Endothelial cell of umbilical vein (primary cell): Measurements from ENCODE around the gene TYRP1. TPM values are rescaled to one million over a fixed set of nuclear protein-coding genes. Genes with fewer than 3 reads are reported as not detected.

ENCODE experiments used
- BruUV-seq: library from RNA; stranded (reverse); fragments of 400-500 nt; replicated peaks from 2 replicates; lab custom pipeline; 2021; lab: Mats Ljungman, UMichigan
- CTCF ChIA-PET: fragments of 300-600, 350-600 bp; sonication (Branson Sonifier 250); formaldehyde crosslinking; loops from one replicate; lab custom pipeline; 2021; ENCODE audit warnings: antibody characterized with exemption, inconsistent platforms; lab: Charles Lee
- POLR2A ChIA-PET: fragments of 300-600, 350-600 bp; sonication (Branson Sonifier 250); formaldehyde crosslinking; loops from one replicate; lab custom pipeline; 2021; ENCODE audit warnings: antibody characterized with exemption, inconsistent platforms; lab: Charles Lee
- DNase-seq: peaks from one replicate; pipeline ENCODE4 v3.0.0-alpha.2; 2011; ENCODE audit warnings: low read depth, low spot score
- FAIRE-seq: peaks from 2 replicates; lab custom pipeline; 2011; peaks lifted over from hg19 to GRCh38; lab: Jason Lieb, UNC
- H2AFZ ChIP-seq: 2 replicates; pipeline ENCODE4 v1.6.0; 2012; ENCODE audit warnings: low read depth, low read length, control low read depth, inconsistent platforms
- H3K27ac ChIP-seq: 2 replicates; pipeline ENCODE4 v1.5.1; 2011; ENCODE audit warnings: low read depth, mild to moderate bottlenecking, control low read depth, low read length, moderate library complexity; ENCODE audit not compliant: insufficient read depth
- H3K27me3 ChIP-seq, 2 experiments: 2 replicates each; pipeline versions ENCODE4 v1.6.0 to v1.6.1; 2011; ENCODE audit warnings: low read length in 2 of 2, mixed read lengths in 1 of 2; ENCODE audit not compliant: control insufficient read depth in 2 of 2, insufficient read depth in 2 of 2
- H3K36me3 ChIP-seq, 2 experiments: 2 replicates in 1 of 2; 3 replicates in 1 of 2; pipeline ENCODE4 v1.5.1; 2011; ENCODE audit warnings: low read length in 2 of 2, mild to moderate bottlenecking in 1 of 2, moderate library complexity in 1 of 2; ENCODE audit not compliant: control insufficient read depth in 2 of 2, insufficient read depth in 2 of 2; ENCODE audit errors: extremely low read depth in 1 of 2
- H3K4me1 ChIP-seq: 3 replicates; pipeline ENCODE4 v1.5.1; 2011; ENCODE audit warnings: mild to moderate bottlenecking, low read length; ENCODE audit not compliant: control insufficient read depth, insufficient read depth; ENCODE audit errors: extremely low read depth
- H3K4me2 ChIP-seq: 2 replicates; pipeline ENCODE4 v1.6.1; 2011; ENCODE audit warnings: low read length, control low read depth, mixed read lengths; ENCODE audit not compliant: insufficient read depth
- H3K4me3 ChIP-seq, 3 experiments: fragments of 200-600 bp in 1 of 3; sonication (generic), shearing (Covaris generic) in 1 of 3; replicated peaks in 1 of 3; 2 replicates each; pipeline ENCODE4 v1.5.1; 2011 to 2016; ENCODE audit warnings: control low read depth in 3 of 3, low read length in 3 of 3, mild to moderate bottlenecking in 2 of 3, inconsistent platforms in 1 of 3, low read depth in 1 of 3, moderate library complexity in 1 of 3; ENCODE audit not compliant: insufficient read depth in 1 of 3
- H3K79me2 ChIP-seq: 2 replicates; pipeline ENCODE4 v1.6.0; 2012; ENCODE audit warnings: low read length, inconsistent platforms; ENCODE audit not compliant: control insufficient read depth, insufficient read depth
- H3K9ac ChIP-seq: replicated peaks from 2 replicates; pipeline ENCODE3; 2011; ENCODE audit warnings: low read length, control low read depth; ENCODE audit not compliant: insufficient read depth; ENCODE audit errors: extremely low read depth
- H3K9me1 ChIP-seq: replicated peaks from 3 replicates; pipeline ENCODE4 v1.6.0; 2011; ENCODE audit warnings: mild to moderate bottlenecking, low read length; ENCODE audit not compliant: control insufficient read depth, insufficient read depth; ENCODE audit errors: extremely low read depth
- H3K9me3 ChIP-seq: replicated peaks from 2 replicates; pipeline ENCODE4 v1.5.1; 2012; ENCODE audit warnings: low read length, inconsistent platforms; ENCODE audit not compliant: control insufficient read depth, insufficient read depth
- H4K20me1 ChIP-seq: replicated peaks from 2 replicates; pipeline ENCODE3; 2011; ENCODE audit warnings: mild to moderate bottlenecking, low read length; ENCODE audit not compliant: control insufficient read depth, insufficient read depth; ENCODE audit errors: extremely low read depth
- CTCF ChIP-seq, 2 donors: IDR thresholded peaks; 1 replicate in 1 of 2; 2 replicates in 1 of 2; pipeline ENCODE4 v1.5.1; 2011; ENCODE audit warnings: low read length in 2 of 2, mild to moderate bottlenecking in 2 of 2, moderate library complexity in 2 of 2, control low read depth in 1 of 2, inconsistent platforms in 1 of 2, low read depth in 1 of 2; ENCODE audit not compliant: insufficient read depth in 1 of 2; ENCODE audit errors: extremely low read depth in 1 of 2
- EZH2 ChIP-seq: IDR thresholded peaks from 2 replicates; pipeline ENCODE4 v1.6.1; 2012; ENCODE audit warnings: borderline replicate concordance, low read depth, mild to moderate bottlenecking, moderate library complexity, low read length, inconsistent platforms; ENCODE audit not compliant: severe bottlenecking
- FOS ChIP-seq: IDR thresholded peaks from 2 replicates; pipeline ENCODE4 v1.6.1; 2011; ENCODE audit warnings: mild to moderate bottlenecking, low read length, moderate library complexity, borderline replicate concordance; ENCODE audit not compliant: insufficient read depth
- GATA2 ChIP-seq: IDR thresholded peaks from 2 replicates; pipeline ENCODE4 v1.7.0; 2011; ENCODE audit warnings: low read depth, mild to moderate bottlenecking, moderate library complexity, mixed read lengths, low read length; ENCODE audit not compliant: insufficient read length, insufficient read depth
- JUN ChIP-seq: IDR thresholded peaks from 2 replicates; pipeline ENCODE4 v1.6.1; 2011; ENCODE audit warnings: borderline replicate concordance, low read depth; ENCODE audit not compliant: insufficient read length, insufficient read depth
- MYC ChIP-seq: IDR thresholded peaks from one replicate; pipeline ENCODE4 v1.6.1; 2011; ENCODE audit warnings: mild to moderate bottlenecking, low read depth, low read length
- POLR2AphosphoS5 ChIP-seq: IDR thresholded peaks from 2 replicates; pipeline ENCODE4 v1.6.1; 2012; ENCODE audit warnings: low read depth, mild to moderate bottlenecking, control low read depth, low read length, moderate library complexity; ENCODE audit not compliant: insufficient read depth
- dilution Hi-C: fragments of 300-500 bp; cut with MboI; formaldehyde crosslinking; loops from one replicate; pipeline ENCODE4 v1.15.0; 2019; ENCODE audit warnings: low sequenced_read_pairs; ENCODE audit not compliant: extremely low pct_ligation_motif_present
- intact Hi-C: fragments of 100-400 bp; cut with micrococcal nuclease; formaldehyde crosslinking; loops from one replicate; pipeline ENCODE4 v1.10.0; 2022
- polyA plus RNA-seq, 4 experiments: library from polyadenylated mRNA; depleted of rRNA in 3 of 4; stranded (reverse) in 3 of 4; unstranded in 1 of 4; fragments of >200 nt; gene quantifications; 2 replicates each; pipeline versions ENCODE4 v1.2.1 to v1.2.3, GENCODE V29; 2011 to 2012; ENCODE audit warnings: missing spikeins in 1 of 4
- total RNA-seq: library from RNA; stranded (reverse); gene quantifications from 2 replicates; pipeline ENCODE4 v1.2.3, GENCODE V29; 2021

Gene TYRP1
- total and polyA plus RNA-seq, 2 donors (not counting 3 experiments of a cell fraction or from before 2014, with no cell fraction given): 0.63 TPM; not detected in 1

- ChIA-PET CTCF (interaction anchor here (0.5 to 2.1 kb wide), 5 partner anchors 11 to 33 kb away, joined by 3 to 7 read pairs (median 4); no protein-coding TSS in a partner anchor), POLR2A (no interaction called here)
- H3K9me1 ChIP-seq: no peaks in the 10 kb centered on the region
- H4K20me1 ChIP-seq: no peaks in the 10 kb centered on the region
- dilution Hi-C loops: no loop called here
- no peak overlapping the region for H3K27ac ChIP-seq
- intact Hi-C loops: no loop called here
- TF ChIP-seq EZH2 (no peak), FOS (no peak), JUN (peak; percentile 8), GATA2 (no peak), CTCF (IDR thresholded peaks at IDR 0.05; ENCODE audit: extremely low read depth in 1 of 2, insufficient read depth in 1 of 2, low read depth in 1 of 2, low read length in 2 of 2) (no peak)
- no peaks in the 10 kb centered on the region for H3K9me3 ChIP-seq
- peaks cover under 1% of the 10 kb centered on the region for H3K4me1 ChIP-seq
- H3K4me3 ChIP-seq: no peak overlapping the region
- no peak overlapping the region for H3K9ac ChIP-seq
- no peaks in the 10 kb centered on the region for H3K27me3 ChIP-seq
- no TSS peak for BruUV-seq
- H2AFZ ChIP-seq: no peak overlapping the region
- no peaks in the 10 kb centered on the region for H3K79me2 ChIP-seq
- H3K36me3 ChIP-seq: no peaks in the 10 kb centered on the region
- H3K4me2 ChIP-seq: no peak overlapping the region
- FAIRE-seq: peak; percentile 57
- DNase-seq: peak; percentile 19
These were observed 42.5 kb downstream of the TYRP1 start for GRCh38 chr9:12735665-12736064.

DNA sequence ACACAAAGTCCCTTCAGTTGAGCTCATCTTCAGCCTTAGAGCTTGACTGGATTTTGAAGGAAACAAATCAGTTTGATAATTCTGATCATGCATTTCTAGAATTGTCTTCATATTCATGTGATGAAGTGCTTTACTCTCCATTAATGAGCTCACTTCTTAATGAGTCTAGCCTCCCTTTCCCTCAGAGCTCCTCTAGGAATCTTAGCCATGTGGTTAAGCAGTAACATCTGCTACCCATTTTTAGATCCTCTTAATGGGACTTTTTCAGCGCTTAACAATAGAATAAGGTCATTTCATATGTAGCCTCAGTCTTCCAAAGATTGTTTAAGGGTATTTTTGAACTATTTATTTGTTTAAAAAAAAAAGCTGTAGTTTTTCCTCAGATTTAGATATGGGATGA, 44.7 kb downstream of the TYRP1 start:
- Histone ChIP-seq H3K27me3 (no peaks in the 10 kb centered on the region), H3K4me1 (no peaks in the 10 kb centered on the region), H3K4me3 (no peak overlapping the region), H3K27ac (no peak overlapping the region), H3K9ac (no peak overlapping the region), H3K4me2 (no peak overlapping the region), H3K79me2 (no peaks in the 10 kb centered on the region), H4K20me1 (no peaks in the 10 kb centered on the region), H2AFZ (no peak overlapping the region), H3K36me3 (no peaks in the 10 kb centered on the region), H3K9me1 (no peaks in the 10 kb centered on the region), H3K9me3 (no peaks in the 10 kb centered on the region)
- intact Hi-C loops (no loop called here), dilution Hi-C loops (no loop called here)
- ChIA-PET POLR2A (no interaction called here), CTCF (interaction anchor here (0.8 to 1.9 kb wide), 2 partner anchors 10 to 147 kb away, joined by 3 to 7 read pairs; no protein-coding TSS in a partner anchor)
- BruUV-seq: no TSS peak
- FAIRE-seq: no peak
- TF ChIP-seq EZH2: no peak
- no peak for TF ChIP-seq POLR2AphosphoS5
- TF ChIP-seq MYC: no peak
- TF ChIP-seq GATA2: no peak
- no peak for TF ChIP-seq JUN
- no peak for DNase-seq
